Peyer's patch (tissue), 4 donors: Measurements from ENCODE around the gene LRRC8B. TPM values are rescaled to one million over a fixed set of nuclear protein-coding genes. Genes with fewer than 3 reads are reported as not detected.
"Not testable (repeated sequence)": the region's sequence is repeated elsewhere in the genome, so short reads cannot be mapped to it uniquely, and the experiment has no call there.

ENCODE experiments used
- DNase-seq, 3 donors: peaks; one replicate each; pipeline ENCODE4 v3.0.0-alpha.2; 2017 to 2019
- H3K27ac ChIP-seq, 4 donors: fragments of 200-600 bp; sonication (generic); one replicate each; pipeline ENCODE4 v1.5.1; 2016 to 2019
- H3K27me3 ChIP-seq, 2 donors: fragments of 200-600 bp; sonication (generic); one replicate each; pipeline ENCODE4 v1.5.1; 2019
- H3K36me3 ChIP-seq, 3 donors: fragments of 200-600 bp; sonication (generic); one replicate each; pipeline ENCODE4 v1.5.1; 2016 to 2019
- H3K4me1 ChIP-seq, 4 donors: fragments of 200-600 bp; sonication (generic); one replicate each; pipeline ENCODE4 v1.5.1; 2016 to 2019
- H3K4me3 ChIP-seq, 4 donors: fragments of 200-600 bp; sonication (generic); 1 replicate in 3 of 4; 2 replicates in 1 of 4; pipeline ENCODE4 v1.5.1; 2016 to 2019; ENCODE audit warnings: mild to moderate bottlenecking in 1 of 4
- H3K9me3 ChIP-seq, 4 donors: fragments of 200-600 bp; sonication (generic); one replicate each; pipeline ENCODE4 v1.5.1; 2016 to 2019; ENCODE audit warnings: mild to moderate bottlenecking in 1 of 4
- CTCF ChIP-seq, 6 experiments: fragments of 450-650 bp in 4 of 6; fragments of 200-600 bp in 2 of 6; sonication (generic) in 1 of 6; IDR thresholded peaks; one replicate each; pipeline ENCODE4 v1.5.1; 2017 to 2019; ENCODE audit warnings: antibody characterized with exemption in 6 of 6, mild to moderate bottlenecking in 3 of 6, moderate library complexity in 1 of 6
- POLR2A ChIP-seq, 2 donors: fragments of 450-650 bp; IDR thresholded peaks; one replicate each; pipeline ENCODE4 v1.5.1; 2017; ENCODE audit warnings: antibody characterized with exemption in 2 of 2, mild to moderate bottlenecking in 2 of 2, moderate library complexity in 2 of 2
- total RNA-seq, 4 donors: library from RNA; depleted of rRNA; stranded (reverse); fragments of >200 nt; gene quantifications; one replicate each; pipeline ENCODE4 v1.1.0, GENCODE V29; 2016

Gene LRRC8B
- total RNA-seq, 4 donors from 2014 or later = 5.0 to 12.1 (median 7.9) TPM

- Histone ChIP-seq H3K4me1 (no peaks in the 10 kb centered on the region), H3K27ac (no peak overlapping the region), H3K36me3 (no peaks in the 10 kb centered on the region), H3K4me3 (no peak overlapping the region), H3K27me3 (no peaks in the 10 kb centered on the region), H3K9me3 (no peaks in the 10 kb centered on the region)
- TF ChIP-seq CTCF (IDR thresholded peaks at IDR 0.05) = no peak
- no peak for TF ChIP-seq POLR2A (IDR thresholded peaks at IDR 0.05)
- DNase-seq = no peak
Measured at GRCh38 chr1:89502042-89502441, 22.6 kb upstream of the LRRC8B start.

- no peaks in the 10 kb centered on the region for H3K9me3 ChIP-seq
- no peaks in the 10 kb centered on the region for H3K27me3 ChIP-seq
- H3K36me3 ChIP-seq = no peaks in the 10 kb centered on the region
- no peaks in the 10 kb centered on the region for H3K4me1 ChIP-seq
- no peak for TF ChIP-seq CTCF (IDR thresholded peaks at IDR 0.05)
- TF ChIP-seq POLR2A (IDR thresholded peaks at IDR 0.05) = no peak
- H3K4me3 ChIP-seq = no peak overlapping the region
- no peak overlapping the region for H3K27ac ChIP-seq
- no peak for DNase-seq
Measured at GRCh38 chr1:89502895-89503294, 21.7 kb upstream of the LRRC8B start.

- Histone ChIP-seq H3K4me3 (no peak overlapping the region), H3K4me1 (no peaks in the 10 kb centered on the region), H3K27me3 (no peaks in the 10 kb centered on the region), H3K27ac (no peak overlapping the region), H3K9me3 (no peaks in the 10 kb centered on the region), H3K36me3 (no peaks in the 10 kb centered on the region)
- DNase-seq = no peak
- TF ChIP-seq CTCF (IDR thresholded peaks at IDR 0.05) (no peak), POLR2A (IDR thresholded peaks at IDR 0.05) (no peak)
Measured at GRCh38 chr1:89503690-89504089, 20.9 kb upstream of the LRRC8B start.

- not testable (repeated sequence) for DNase-seq
Measured at GRCh38 chr1:89510061-89510460, 14.6 kb upstream of the LRRC8B start.

GRCh38 chr1:89512996-89513720, 11.5 kb upstream of the LRRC8B start:
- no peak for DNase-seq
- Histone ChIP-seq H3K9me3 (no peaks in the 10 kb centered on the region), H3K36me3 (no peaks in the 10 kb centered on the region), H3K27me3 (no peaks in the 10 kb centered on the region), H3K27ac (no peak overlapping the region), H3K4me1 (no peaks in the 10 kb centered on the region), H3K4me3 (no peak overlapping the region)
- no peak for TF ChIP-seq POLR2A (IDR thresholded peaks at IDR 0.05)
- TF ChIP-seq CTCF (IDR thresholded peaks at IDR 0.05) = no peak

More at GRCh38 chr1:89510061-89510460, 14.6 kb upstream of the LRRC8B start:
- H3K9me3 ChIP-seq, H3K27me3 ChIP-seq, H3K36me3 ChIP-seq, H3K4me1 ChIP-seq, H3K27ac ChIP-seq, H3K4me3 ChIP-seq: not testable (repeated sequence)

- Histone ChIP-seq H3K36me3 (no peaks in the 10 kb centered on the region), H3K4me1 (no peaks in the 10 kb centered on the region)
- TF ChIP-seq CTCF (IDR thresholded peaks at IDR 0.05) (no peak), POLR2A (IDR thresholded peaks at IDR 0.05) (no peak)
Measured at GRCh38 chr1:89516055-89516454, 8.6 kb upstream of the LRRC8B start.

More at GRCh38 chr1:89516055-89516454, 8.6 kb upstream of the LRRC8B start:
- Histone ChIP-seq H3K27me3 (no peaks in the 10 kb centered on the region), H3K27ac (no peak overlapping the region), H3K4me3 (no peak overlapping the region), H3K9me3 (no peaks in the 10 kb centered on the region)
- DNase-seq = no peak
